22Rv1 (cell line): Measurements from ENCODE around the gene ACAP3.
A peak's percentile ranks its signal among the peaks of the same experiment; 100 is the strongest.

Source experiments
- H3K27ac ChIP-seq: fragments of 450-650 bp; 2 replicates; pipeline ENCODE4 v1.5.1; 2017
- ZFX ChIP-seq: fragments of 450-650 bp; IDR thresholded peaks from 2 replicates; pipeline ENCODE4 v1.6.1; 2017; ENCODE audit warnings: antibody characterized with exemption, borderline replicate concordance
- TF ChIP-seq, protein P1 (sequence below): fragments of 450-650 bp; IDR thresholded peaks from 2 replicates; pipeline ENCODE4 v1.5.1; 2017; ENCODE audit warnings: mild to moderate bottlenecking

The ACAP3 gene

DNA sequence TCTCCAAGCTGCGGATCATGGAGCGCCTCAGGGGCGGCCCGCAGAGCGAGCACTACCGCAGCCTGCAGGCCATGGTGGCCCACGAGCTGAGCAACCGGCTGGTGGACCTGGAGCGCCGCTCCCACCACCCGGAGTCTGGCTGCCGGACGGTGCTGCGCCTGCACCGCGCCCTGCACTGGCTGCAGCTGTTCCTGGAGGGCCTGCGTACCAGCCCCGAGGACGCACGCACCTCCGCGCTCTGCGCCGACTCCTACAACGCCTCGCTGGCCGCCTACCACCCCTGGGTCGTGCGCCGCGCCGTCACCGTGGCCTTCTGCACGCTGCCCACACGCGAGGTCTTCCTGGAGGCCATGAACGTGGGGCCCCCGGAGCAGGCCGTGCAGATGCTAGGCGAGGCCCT is 19.6 kb upstream of the ACAP3 start:
- no peak for TF ChIP-seq ZFX
- TF ChIP-seq, protein P1, sequence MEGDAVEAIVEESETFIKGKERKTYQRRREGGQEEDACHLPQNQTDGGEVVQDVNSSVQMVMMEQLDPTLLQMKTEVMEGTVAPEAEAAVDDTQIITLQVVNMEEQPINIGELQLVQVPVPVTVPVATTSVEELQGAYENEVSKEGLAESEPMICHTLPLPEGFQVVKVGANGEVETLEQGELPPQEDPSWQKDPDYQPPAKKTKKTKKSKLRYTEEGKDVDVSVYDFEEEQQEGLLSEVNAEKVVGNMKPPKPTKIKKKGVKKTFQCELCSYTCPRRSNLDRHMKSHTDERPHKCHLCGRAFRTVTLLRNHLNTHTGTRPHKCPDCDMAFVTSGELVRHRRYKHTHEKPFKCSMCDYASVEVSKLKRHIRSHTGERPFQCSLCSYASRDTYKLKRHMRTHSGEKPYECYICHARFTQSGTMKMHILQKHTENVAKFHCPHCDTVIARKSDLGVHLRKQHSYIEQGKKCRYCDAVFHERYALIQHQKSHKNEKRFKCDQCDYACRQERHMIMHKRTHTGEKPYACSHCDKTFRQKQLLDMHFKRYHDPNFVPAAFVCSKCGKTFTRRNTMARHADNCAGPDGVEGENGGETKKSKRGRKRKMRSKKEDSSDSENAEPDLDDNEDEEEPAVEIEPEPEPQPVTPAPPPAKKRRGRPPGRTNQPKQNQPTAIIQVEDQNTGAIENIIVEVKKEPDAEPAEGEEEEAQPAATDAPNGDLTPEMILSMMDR = no peak
- H3K27ac ChIP-seq = no peak overlapping the region

DNA sequence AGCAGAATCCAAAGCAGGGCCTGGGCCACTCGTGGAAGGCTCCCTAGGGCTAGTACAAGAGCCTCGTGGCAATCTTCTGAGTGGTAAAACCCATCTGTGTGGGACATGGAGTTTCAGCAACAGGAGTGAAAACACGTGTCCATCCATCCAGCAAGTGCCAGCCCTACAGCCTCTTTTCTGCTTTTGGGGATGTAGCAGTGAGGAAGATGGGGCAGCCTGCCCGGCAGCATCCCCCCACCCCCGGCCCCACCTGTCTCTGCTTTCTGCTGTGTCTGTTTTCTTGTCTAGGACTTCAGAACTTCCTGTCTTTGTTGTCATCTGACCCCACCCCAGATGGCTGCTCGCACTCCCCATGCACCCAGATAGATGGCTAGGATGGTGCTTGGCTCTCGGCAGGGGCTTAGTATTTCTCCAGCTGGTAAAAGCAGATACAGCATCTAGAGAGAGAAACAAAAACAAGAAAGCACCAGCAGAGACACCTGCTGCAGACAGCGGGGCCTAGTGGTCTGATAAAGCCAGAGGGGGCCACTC is 18.4 kb upstream of the ACAP3 start:
- peak overlapping the region; percentile 90 for H3K27ac ChIP-seq

DNA sequence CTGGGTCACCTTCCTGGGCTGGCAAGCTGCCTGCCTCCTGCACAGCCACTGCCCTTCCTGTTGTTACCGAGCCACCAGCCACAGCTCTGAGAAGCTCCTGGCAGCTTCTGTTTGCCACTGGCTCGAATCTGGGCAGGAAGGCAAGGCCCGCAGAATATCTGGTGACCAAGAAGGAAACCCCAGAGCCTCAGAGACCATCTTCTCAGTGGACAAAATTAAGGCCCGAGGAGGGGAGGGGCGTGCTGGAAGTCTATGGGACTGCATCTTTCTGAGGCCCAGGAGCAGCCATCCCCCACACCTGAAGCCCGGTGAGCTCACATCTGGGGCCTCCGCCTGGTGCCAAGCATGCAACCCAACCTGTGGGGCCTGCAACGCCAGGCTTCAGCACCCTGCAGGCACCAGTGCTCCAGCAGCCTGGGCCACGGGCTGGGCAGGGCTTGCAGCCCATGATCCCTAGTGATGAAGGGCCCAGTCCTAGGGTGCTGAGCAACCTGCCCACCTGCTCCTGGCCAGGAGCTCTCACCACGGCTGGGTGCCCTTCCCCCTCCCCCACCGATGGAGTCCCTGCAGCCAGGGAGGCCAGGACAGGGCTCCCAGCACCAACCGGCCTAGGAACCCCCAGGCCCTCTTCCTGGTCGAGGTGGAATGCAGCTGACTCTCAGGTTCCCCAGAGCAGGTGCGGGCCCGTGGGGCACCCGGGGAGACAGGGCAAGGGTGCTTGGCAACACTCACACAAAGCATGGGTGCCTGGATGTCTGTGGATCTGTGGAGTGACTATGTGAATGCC is 17.8 kb upstream of the ACAP3 start:
- TF ChIP-seq ZFX = no peak
- TF ChIP-seq, protein P1 = no peak
- H3K27ac ChIP-seq = peak overlapping the region; percentile 90

More for the DNA sequence above, 18.4 kb upstream of the ACAP3 start:
- TF ChIP-seq, protein P1 = no peak
- TF ChIP-seq ZFX = no peak

DNA sequence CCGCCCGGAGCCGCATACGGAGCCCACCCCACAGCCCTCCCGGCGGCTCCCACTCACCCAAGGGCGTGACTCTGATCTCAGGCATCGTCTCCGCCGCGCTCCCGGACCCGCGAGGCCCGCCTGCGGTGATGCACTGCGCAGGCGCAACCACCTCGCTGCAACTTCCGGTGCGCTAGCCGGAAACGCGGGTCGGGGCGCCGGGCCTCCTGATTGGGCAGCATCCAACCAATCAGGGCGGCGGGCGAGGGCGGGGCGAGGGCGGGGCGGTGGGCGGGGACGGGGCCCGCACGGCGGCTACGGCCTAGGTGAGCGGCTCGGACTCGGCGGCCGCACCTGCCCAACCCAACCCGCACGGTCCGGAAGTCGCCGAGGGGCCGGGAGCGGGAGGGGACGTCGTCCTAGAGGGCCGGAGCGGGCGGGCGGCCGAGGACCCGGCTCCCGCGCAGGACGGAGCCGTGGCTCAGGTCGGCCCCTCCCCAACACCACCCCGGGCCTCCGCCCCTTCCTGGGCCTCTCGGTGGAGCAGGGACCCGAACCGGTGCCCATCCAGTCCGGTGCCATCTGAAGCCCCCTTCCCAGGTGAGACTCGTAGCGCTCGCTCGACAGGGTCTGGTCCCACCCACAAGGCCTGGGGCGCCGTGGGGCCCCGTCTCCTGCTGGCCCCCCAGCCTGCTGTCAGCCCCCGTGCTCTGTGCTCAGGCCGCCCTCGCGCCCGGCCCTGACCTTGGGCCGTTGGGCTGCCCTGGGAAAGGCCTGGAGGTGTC is 17.0 kb upstream of the ACAP3 start, which contains the start of the genes CPTP and INTS11:
Gene CPTP (plus strand): TSS at position 279 of the 764 bp plus-strand sequence. CDS start 2,109 bp downstream, outside the sequence.
Gene INTS11 (minus strand): TSS at position 137 of the 764 bp plus-strand sequence. CDS start 52 bp downstream, at position 85.
- no peak for TF ChIP-seq ZFX
- TF ChIP-seq, protein P1 = no peak
- peak within 1 kb of the TSS; percentile 90 for H3K27ac ChIP-seq

DNA sequence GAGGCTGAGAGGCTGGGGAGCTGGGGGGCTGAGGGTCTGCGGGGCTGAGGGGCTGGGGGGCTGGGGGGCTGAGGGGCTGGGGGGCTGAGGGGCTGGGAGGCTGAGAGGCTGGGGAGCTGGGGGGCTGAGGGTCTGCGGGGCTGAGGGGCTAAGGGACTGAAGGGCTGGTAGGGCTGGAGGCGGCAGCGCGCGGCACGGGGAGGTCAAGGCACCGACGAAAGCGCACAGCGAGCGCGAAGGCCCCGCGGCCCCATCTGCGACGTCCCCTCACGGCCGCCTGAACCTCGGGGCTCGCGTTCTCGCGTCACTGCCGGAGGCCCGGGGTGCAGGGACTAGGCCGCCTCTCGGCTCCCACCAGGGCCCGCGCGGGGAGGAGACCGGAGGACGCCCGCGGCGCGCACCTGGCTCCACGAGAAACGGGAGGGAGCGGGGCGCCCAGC is 16.4 kb upstream of the ACAP3 start:
- H3K27ac ChIP-seq = peak overlapping the region; percentile 90
- TF ChIP-seq ZFX = no peak
- TF ChIP-seq, protein P1 = no peak

DNA sequence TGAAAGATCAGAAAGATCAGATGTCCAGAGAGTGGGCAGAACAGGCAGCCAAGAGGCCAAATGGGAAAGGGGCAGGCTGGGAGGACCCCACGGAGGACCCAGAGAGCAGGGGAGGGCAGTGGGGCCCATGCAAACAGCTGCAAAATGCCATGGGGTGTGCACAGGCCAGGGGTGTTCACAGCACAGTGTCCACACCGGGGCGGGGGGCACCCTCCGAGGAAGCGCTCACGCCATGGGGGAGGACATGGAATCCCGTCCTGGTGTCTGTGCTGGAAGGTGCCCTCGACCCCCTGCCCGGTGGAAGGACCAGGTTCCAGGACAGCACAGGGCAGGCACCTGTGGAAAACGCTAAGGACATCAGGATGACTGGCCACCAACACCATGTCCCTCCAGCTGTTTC is 15.2 kb upstream of the ACAP3 start:
- 0 out of 2 replicates have a peak overlapping the region, but pooled peaks have one; percentile 25 for H3K27ac ChIP-seq

More for the DNA sequence above, 15.2 kb upstream of the ACAP3 start:
- TF ChIP-seq, protein P1 = no peak
- no peak for TF ChIP-seq ZFX
